Measurements from ENCODE around the gene MZB1. TPM values are rescaled to one million over a fixed set of nuclear protein-coding genes. Genes with fewer than 3 reads are reported as not detected.

MZB1 gene
- total and polyA plus RNA-seq, 2 of the 13 experiments (the other 11 are each of a cell fraction or from before 2014, with no cell fraction given) = 0.31 to 0.40 TPM

GRCh38 chr5:139383993-139384590, 5.6 kb downstream of the MZB1 start (continued):
- TF ChIP-seq LCORL (IDR thresholded peaks at IDR 0.05) = no peak
- 0 out of 2 replicates have a peak, but pooled peaks have one; percentile 1 for TF ChIP-seq LCORL (CRISPR knock-in tag; IDR thresholded peaks at IDR 0.05)
- TF ChIP-seq ZNF225 (CRISPR knock-in tag; IDR thresholded peaks at IDR 0.05) = no peak
- no peak for TF ChIP-seq EED (CRISPR knock-in tag; IDR thresholded peaks at IDR 0.05)
- no peak for TF ChIP-seq REPIN1 (CRISPR knock-in tag; IDR thresholded peaks at IDR 0.05; ENCODE audit: borderline replicate concordance, low read depth)
- peak; percentile 40; the same call in 1 of the 2 replicates for TF ChIP-seq TFAP4 (IDR thresholded peaks at IDR 0.05; ENCODE audit: borderline replicate concordance, low read depth)
- 0 out of 2 replicates have a peak, but pooled peaks have one; percentile 60 for TF ChIP-seq ZNF709 (CRISPR knock-in tag; IDR thresholded peaks at IDR 0.05)
- TF ChIP-seq GABPB1 (CRISPR knock-in tag; IDR thresholded peaks at IDR 0.05) = peak; percentile 17; the same call in 1 of the 2 replicates
- TF ChIP-seq, protein P1, sequence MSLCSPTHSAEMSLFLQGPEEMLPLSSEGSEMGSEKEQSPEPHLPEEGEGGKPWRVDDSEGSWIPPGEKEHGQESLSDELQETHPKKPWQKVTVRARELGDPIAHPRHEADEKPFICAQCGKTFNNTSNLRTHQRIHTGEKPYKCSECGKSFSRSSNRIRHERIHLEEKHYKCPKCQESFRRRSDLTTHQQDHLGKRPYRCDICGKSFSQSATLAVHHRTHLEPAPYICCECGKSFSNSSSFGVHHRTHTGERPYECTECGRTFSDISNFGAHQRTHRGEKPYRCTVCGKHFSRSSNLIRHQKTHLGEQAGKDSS (CRISPR knock-in tag; IDR thresholded peaks at IDR 0.05; ENCODE audit: borderline replicate concordance, low read depth) = peak; percentile 38; the same call in 1 of the 2 replicates
- TF ChIP-seq, protein P2, sequence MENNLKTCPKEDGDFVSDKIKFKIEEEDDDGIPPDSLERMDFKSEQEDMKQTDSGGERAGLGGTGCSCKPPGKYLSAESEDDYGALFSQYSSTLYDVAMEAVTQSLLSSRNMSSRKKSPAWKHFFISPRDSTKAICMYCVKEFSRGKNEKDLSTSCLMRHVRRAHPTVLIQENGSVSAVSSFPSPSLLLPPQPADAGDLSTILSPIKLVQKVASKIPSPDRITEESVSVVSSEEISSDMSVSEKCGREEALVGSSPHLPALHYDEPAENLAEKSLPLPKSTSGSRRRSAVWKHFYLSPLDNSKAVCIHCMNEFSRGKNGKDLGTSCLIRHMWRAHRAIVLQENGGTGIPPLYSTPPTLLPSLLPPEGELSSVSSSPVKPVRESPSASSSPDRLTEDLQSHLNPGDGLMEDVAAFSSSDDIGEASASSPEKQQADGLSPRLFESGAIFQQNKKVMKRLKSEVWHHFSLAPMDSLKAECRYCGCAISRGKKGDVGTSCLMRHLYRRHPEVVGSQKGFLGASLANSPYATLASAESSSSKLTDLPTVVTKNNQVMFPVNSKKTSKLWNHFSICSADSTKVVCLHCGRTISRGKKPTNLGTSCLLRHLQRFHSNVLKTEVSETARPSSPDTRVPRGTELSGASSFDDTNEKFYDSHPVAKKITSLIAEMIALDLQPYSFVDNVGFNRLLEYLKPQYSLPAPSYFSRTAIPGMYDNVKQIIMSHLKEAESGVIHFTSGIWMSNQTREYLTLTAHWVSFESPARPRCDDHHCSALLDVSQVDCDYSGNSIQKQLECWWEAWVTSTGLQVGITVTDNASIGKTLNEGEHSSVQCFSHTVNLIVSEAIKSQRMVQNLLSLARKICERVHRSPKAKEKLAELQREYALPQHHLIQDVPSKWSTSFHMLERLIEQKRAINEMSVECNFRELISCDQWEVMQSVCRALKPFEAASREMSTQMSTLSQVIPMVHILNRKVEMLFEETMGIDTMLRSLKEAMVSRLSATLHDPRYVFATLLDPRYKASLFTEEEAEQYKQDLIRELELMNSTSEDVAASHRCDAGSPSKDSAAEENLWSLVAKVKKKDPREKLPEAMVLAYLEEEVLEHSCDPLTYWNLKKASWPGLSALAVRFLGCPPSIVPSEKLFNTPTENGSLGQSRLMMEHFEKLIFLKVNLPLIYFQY (CRISPR knock-in tag; IDR thresholded peaks at IDR 0.05; ENCODE audit: borderline replicate concordance) = no peak
- no peak for TF ChIP-seq DRAP1 (CRISPR knock-in tag; IDR thresholded peaks at IDR 0.05)
- TF ChIP-seq, protein P3, sequence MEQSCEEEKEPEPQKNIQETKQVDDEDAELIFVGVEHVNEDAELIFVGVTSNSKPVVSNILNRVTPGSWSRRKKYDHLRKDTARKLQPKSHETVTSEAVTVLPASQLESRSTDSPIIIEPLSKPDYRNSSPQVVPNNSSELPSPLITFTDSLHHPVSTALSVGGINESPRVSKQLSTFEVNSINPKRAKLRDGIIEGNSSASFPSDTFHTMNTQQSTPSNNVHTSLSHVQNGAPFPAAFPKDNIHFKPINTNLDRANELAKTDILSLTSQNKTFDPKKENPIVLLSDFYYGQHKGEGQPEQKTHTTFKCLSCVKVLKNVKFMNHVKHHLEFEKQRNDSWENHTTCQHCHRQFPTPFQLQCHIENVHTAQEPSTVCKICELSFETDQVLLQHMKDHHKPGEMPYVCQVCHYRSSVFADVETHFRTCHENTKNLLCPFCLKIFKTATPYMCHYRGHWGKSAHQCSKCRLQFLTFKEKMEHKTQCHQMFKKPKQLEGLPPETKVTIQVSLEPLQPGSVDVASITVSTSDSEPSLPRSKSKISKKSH (CRISPR knock-in tag; IDR thresholded peaks at IDR 0.05; ENCODE audit: borderline replicate concordance) = 0 out of 2 replicates have a peak, but pooled peaks have one; percentile 39
- TF ChIP-seq MTERF4 (CRISPR knock-in tag; IDR thresholded peaks at IDR 0.05) = 0 out of 2 replicates have a peak, but pooled peaks have one; percentile 59
- 0 out of 2 replicates have a peak, but pooled peaks have one; percentile 79 for TF ChIP-seq DNMT1 (CRISPR knock-in tag; IDR thresholded peaks at IDR 0.05)
- 0 out of 2 replicates have a peak, but pooled peaks have one; percentile 13 for TF ChIP-seq ZNF788 (CRISPR knock-in tag; IDR thresholded peaks at IDR 0.05; ENCODE audit: borderline replicate concordance)
- TF ChIP-seq SAFB2 (CRISPR knock-in tag; IDR thresholded peaks at IDR 0.05; ENCODE audit: borderline replicate concordance, low read depth) = 0 out of 2 replicates have a peak, but pooled peaks have one; percentile 79
- TF ChIP-seq ZNF232 (CRISPR knock-in tag; IDR thresholded peaks at IDR 0.05; ENCODE audit: borderline replicate concordance) = no peak
